GM12875 (cell line): ENCODE measurements around the gene OR5B3.

Experiments used
- H3K4me3 ChIP-seq: one replicate; pipeline ENCODE4 v1.5.1; 2011; ENCODE audit warnings: low read depth, low read length, control low read depth
- TF ChIP-seq, protein P1 (sequence below): IDR thresholded peaks from 2 replicates; pipeline ENCODE4 v1.5.1; 2011; ENCODE audit warnings: low read depth, mild to moderate bottlenecking, control low read depth, inconsistent platforms, low read length, moderate library complexity, borderline replicate concordance; ENCODE audit not compliant: insufficient read depth

The OR5B3 gene

DNA sequence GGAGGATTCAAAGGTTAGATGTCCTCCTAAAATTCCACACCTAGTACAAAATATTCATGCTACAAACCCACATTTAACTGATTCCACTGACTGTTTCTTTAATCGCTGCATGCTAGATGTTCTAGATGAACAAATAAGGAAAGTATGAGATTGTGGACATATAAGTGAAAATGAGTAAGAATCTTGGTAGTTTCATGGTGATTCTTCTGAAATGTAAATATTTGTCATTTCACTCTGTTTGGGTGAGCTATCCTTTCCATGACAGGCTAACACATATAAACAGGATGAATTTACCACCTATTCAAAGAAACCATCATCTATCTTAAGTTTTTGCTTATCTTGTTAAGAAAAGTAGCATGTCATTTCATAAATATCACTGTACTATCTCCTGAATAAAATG lies 14.8 kb downstream of the OR5B3 start:
- no peak overlapping the region for H3K4me3 ChIP-seq
- TF ChIP-seq, protein P1, sequence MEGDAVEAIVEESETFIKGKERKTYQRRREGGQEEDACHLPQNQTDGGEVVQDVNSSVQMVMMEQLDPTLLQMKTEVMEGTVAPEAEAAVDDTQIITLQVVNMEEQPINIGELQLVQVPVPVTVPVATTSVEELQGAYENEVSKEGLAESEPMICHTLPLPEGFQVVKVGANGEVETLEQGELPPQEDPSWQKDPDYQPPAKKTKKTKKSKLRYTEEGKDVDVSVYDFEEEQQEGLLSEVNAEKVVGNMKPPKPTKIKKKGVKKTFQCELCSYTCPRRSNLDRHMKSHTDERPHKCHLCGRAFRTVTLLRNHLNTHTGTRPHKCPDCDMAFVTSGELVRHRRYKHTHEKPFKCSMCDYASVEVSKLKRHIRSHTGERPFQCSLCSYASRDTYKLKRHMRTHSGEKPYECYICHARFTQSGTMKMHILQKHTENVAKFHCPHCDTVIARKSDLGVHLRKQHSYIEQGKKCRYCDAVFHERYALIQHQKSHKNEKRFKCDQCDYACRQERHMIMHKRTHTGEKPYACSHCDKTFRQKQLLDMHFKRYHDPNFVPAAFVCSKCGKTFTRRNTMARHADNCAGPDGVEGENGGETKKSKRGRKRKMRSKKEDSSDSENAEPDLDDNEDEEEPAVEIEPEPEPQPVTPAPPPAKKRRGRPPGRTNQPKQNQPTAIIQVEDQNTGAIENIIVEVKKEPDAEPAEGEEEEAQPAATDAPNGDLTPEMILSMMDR = no peak

DNA sequence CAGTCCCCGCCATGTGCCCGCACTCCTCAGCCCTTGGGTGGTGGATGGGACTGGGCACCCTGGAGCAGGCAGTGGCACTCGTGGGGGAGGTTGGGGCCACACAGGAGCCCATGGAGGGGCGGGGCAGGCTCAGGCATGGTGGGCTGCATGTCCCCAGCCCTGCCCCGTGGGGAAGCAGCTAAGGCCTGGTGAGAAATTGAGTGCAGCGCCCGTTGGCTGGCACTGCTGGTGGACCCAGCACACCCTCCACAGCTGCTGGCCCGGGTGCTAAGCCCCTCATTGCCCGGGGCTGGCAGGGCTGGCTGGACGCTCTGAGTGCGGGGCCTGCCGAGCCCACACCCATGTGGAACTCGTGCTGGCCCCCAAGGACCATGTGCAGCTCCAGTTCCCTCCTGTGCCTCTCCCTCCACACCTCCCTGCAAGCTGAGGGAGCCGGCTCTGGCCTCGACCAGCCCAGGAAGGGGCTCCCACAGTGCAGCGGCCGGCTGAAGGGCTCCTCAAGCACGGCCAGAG lies 16.1 kb downstream of the OR5B3 start:
- TF ChIP-seq, protein P1 = no peak
- H3K4me3 ChIP-seq = no peak overlapping the region

DNA sequence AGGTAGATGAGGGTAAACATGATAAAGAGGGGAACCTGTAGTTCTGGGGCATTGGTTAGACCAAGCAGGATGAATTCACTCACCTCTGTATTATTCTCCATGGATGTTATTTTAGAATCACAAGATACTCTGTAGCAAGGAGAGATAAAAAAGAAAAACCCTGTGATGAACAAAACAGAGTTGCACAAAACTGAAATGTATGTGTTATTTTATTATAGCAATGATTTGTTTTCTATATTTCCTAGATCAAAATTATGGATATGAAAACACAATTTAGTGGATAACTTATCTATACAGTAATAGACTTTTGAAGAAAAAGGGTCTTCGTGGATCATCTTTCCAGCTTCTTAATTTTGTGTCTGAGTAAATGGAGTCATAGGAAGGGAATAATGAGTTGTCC lies 47.7 kb downstream of the OR5B3 start, which contains the start of gene OR5B17:
OR5B17 (minus strand) TSS at position 101 of the 400 bp plus-strand sequence; CDS start at position 101, 0 bp downstream.
- no peak within 1 kb of the TSS for H3K4me3 ChIP-seq
- TF ChIP-seq, protein P1 = no peak

DNA sequence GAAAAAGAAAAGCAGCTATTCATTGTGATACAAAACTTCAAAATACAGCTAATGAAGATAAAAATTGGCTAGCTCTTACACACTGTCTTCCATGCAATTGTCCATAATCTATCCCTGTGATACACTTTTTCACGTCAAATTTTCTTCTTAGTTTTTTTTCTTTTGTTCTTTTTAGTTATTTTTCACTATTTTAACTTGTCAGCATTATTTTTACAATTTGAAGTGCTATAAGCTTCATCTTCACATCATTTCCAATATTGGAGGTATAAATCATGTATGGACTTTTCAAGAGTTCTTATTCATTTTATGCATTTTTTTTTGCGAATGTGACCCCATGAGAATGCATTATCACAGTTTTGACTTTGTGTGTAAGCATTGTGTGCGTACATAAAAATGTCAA lies 51.9 kb downstream of the OR5B3 start:
- H3K4me3 ChIP-seq = no peak overlapping the region
- TF ChIP-seq, protein P1 = no peak
